B cell (primary cell): Measurements from ENCODE around the gene RNF146. TPM values are rescaled to one million over a fixed set of nuclear protein-coding genes. Genes with fewer than 3 reads are reported as not detected.

Source experiments
- ATAC-seq: fragments of 200-7000 bp; cut with Tn5 transposase; one replicate; pipeline ENCODE4 v1.10.0; 2021; ENCODE audit warnings: low read depth, mild to moderate bottlenecking, moderate number of reproducible peaks, moderate library complexity
- CTCF ChIA-PET: fragments of 350-600 bp; sonication (Branson Sonifier 250); formaldehyde crosslinking; loops from one replicate; lab custom pipeline; 2021; ENCODE audit warnings: antibody characterized with exemption, inconsistent platforms; lab: Charles Lee
- POLR2A ChIA-PET: fragments of 350-600 bp; sonication (Branson Sonifier 250); formaldehyde crosslinking; loops from one replicate; lab custom pipeline; 2021; ENCODE audit warnings: antibody characterized with exemption; lab: Charles Lee
- DNase-seq: peaks from one replicate; pipeline ENCODE4 v3.0.0; 2013
- H2AFZ ChIP-seq: 2 replicates; pipeline ENCODE4 v1.6.1; 2012; ENCODE audit warnings: mild to moderate bottlenecking, low read depth, low read length; ENCODE audit not compliant: insufficient read depth, poor library complexity, severe bottlenecking
- H3K27ac ChIP-seq, 2 donors: 1 replicate in 1 of 2; 2 replicates in 1 of 2; pipeline ENCODE4 v1.5.1; 2012 to 2013; ENCODE audit warnings: low read length in 2 of 2, mild to moderate bottlenecking in 2 of 2, moderate library complexity in 1 of 2
- H3K27me3 ChIP-seq, 4 experiments: fragments of 200-600 bp in 1 of 4; sonication (generic) in 1 of 4; replicated peaks in 1 of 4; 1 replicate in 2 of 4; 2 replicates in 2 of 4; pipeline versions ENCODE4 v1.6.1 to v1.7.0; 2013 to 2016; ENCODE audit warnings: low read length in 3 of 4, mild to moderate bottlenecking in 2 of 4, mixed read lengths in 1 of 4, moderate library complexity in 1 of 4; ENCODE audit not compliant: insufficient read depth in 4 of 4, control insufficient read depth in 3 of 4; ENCODE audit errors: control extremely low read depth in 1 of 4
- H3K36me3 ChIP-seq, 2 experiments: replicated peaks in 1 of 2; 1 replicate in 1 of 2; 2 replicates in 1 of 2; pipeline versions ENCODE4 v1.6.1 to v1.7.1; 2013; ENCODE audit warnings: low read length in 1 of 2; ENCODE audit not compliant: insufficient read depth in 2 of 2, control insufficient read depth in 1 of 2; ENCODE audit errors: control extremely low read depth in 1 of 2, extremely low read depth in 1 of 2
- H3K4me1 ChIP-seq, 2 donors: fragments of 200-600 bp in 1 of 2; sonication (generic) in 1 of 2; 1 replicate in 1 of 2; 2 replicates in 1 of 2; pipeline versions ENCODE4 v1.5.1 to v1.6.1; 2013 to 2017; ENCODE audit warnings: low read length in 2 of 2; ENCODE audit not compliant: control insufficient read depth in 2 of 2, insufficient read depth in 2 of 2
- H3K4me2 ChIP-seq: replicated peaks from 2 replicates; pipeline ENCODE3; 2012; ENCODE audit warnings: mild to moderate bottlenecking, low read depth, low read length; ENCODE audit not compliant: poor library complexity, severe bottlenecking
- H3K4me3 ChIP-seq, 5 experiments: fragments of 200-600 bp in 1 of 5; sonication (generic) in 1 of 5; 1 replicate in 3 of 5; 2 replicates in 2 of 5; pipeline versions ENCODE4 v1.5.1 to v1.7.0; 2011 to 2016; ENCODE audit warnings: low read length in 4 of 5, mild to moderate bottlenecking in 4 of 5, low read depth in 2 of 5, control low read depth in 1 of 5, moderate library complexity in 1 of 5; ENCODE audit not compliant: insufficient read depth in 1 of 5; ENCODE audit errors: control extremely low read depth in 1 of 5, extremely low read depth in 1 of 5
- H3K79me2 ChIP-seq: fragments of 200-600 bp; sonication (generic); one replicate; pipeline ENCODE4 v1.6.0; 2016; ENCODE audit warnings: low read length; ENCODE audit not compliant: control insufficient read depth, insufficient read depth
- H3K9ac ChIP-seq: fragments of 200-600 bp; sonication (generic); 2 replicates; pipeline ENCODE4 v1.6.1; 2017; ENCODE audit warnings: mild to moderate bottlenecking, low read length, moderate library complexity
- H3K9me3 ChIP-seq, 3 donors: one replicate each; pipeline versions ENCODE4 v1.6.1 to v1.7.1; 2013; ENCODE audit warnings: low read length in 2 of 3; ENCODE audit not compliant: control insufficient read depth in 2 of 3, insufficient read depth in 1 of 3; ENCODE audit errors: control extremely low read depth in 1 of 3
- H4K20me1 ChIP-seq: 2 replicates; pipeline ENCODE4 v1.6.0; 2012; ENCODE audit warnings: mild to moderate bottlenecking, low read length; ENCODE audit not compliant: insufficient read depth, control insufficient read depth, poor library complexity, severe bottlenecking
- H3K27ac Mint-ChIP-seq: one replicate; pipeline ENCODE4 v1.8.0; 2021; ENCODE audit warnings: mixed read lengths
- H3K27me3 Mint-ChIP-seq: one replicate; pipeline ENCODE4 v1.8.0; 2021; ENCODE audit warnings: mixed read lengths
- H3K4me1 Mint-ChIP-seq: one replicate; pipeline ENCODE4 v1.8.0; 2021; ENCODE audit warnings: mixed read lengths
- H3K4me3 Mint-ChIP-seq: one replicate; pipeline ENCODE4 v1.8.0; 2021; ENCODE audit warnings: mixed read lengths
- H3K9me3 Mint-ChIP-seq: one replicate; pipeline ENCODE4 v1.8.0; 2022; ENCODE audit warnings: mixed read lengths; ENCODE audit not compliant: insufficient read depth
- CTCF ChIP-seq: fragments of 200-600 bp; IDR thresholded peaks from one replicate; pipeline ENCODE4 v1.8.0; 2022; ENCODE audit warnings: antibody characterized with exemption, mild to moderate bottlenecking
- EZH2 ChIP-seq: IDR thresholded peaks from 2 replicates; pipeline ENCODE4 v1.6.1; 2012; ENCODE audit warnings: borderline replicate concordance, low read depth, mild to moderate bottlenecking, moderate library complexity, low read length; ENCODE audit not compliant: insufficient read depth, poor library complexity, severe bottlenecking
- WGBS: methylation state at CpG from one replicate; pipeline ENCODE4 v1.1.5; 2013; ENCODE audit warnings: missing lambda C conversion rate; ENCODE audit not compliant: insufficient coverage; 5-methylcytosine and 5-hydroxymethylcytosine counted together
- intact Hi-C: fragments of 100-400 bp; cut with micrococcal nuclease; formaldehyde crosslinking; loops from one replicate; pipeline ENCODE4 v1.10.0; 2022
- polyA plus RNA-seq: library from polyadenylated mRNA; depleted of rRNA; stranded (reverse); fragments of >200 nt; gene quantifications from 2 replicates; pipeline ENCODE4 v1.2.3, GENCODE V29; 2012
- total RNA-seq, 2 donors: library from RNA; stranded (reverse); fragments of 120-200 nt in 1 of 2; gene quantifications; 1 replicate in 1 of 2; 2 replicates in 1 of 2; pipeline versions ENCODE4 v1.2.3 to v1.2.4, GENCODE V29; 2013 to 2022

Gene RNF146
- total and polyA plus RNA-seq, 2 donors (not counting 1 experiment from before 2014, with no cell fraction given), result 24.9 to 58.0 TPM

GRCh38 chr6:127299522-127300240, 33.0 kb downstream of the RNF146 start:
- H3K9me3 ChIP-seq, result no peaks in the 10 kb centered on the region
- DNase-seq, result no peak
- TF ChIP-seq EZH2, result no peak
- no peak for TF ChIP-seq CTCF

GRCh38 chr6:127300411-127300810, 33.7 kb downstream of the RNF146 start:
- ChIA-PET CTCF (interaction anchor here (1.4 to 6.7 kb wide), 6 partner anchors 8 to 239 kb away, joined by 5 to 73 read pairs (median 18); partner anchors contain the start of gene RNF146), POLR2A (interaction anchor here (0.6 kb wide), 1 partner anchor 52 kb away, joined by 4 read pairs; no protein-coding TSS in a partner anchor)
- Mint-ChIP-seq H3K4me3 (no peak overlapping the region), H3K27me3 (no peaks in the 10 kb centered on the region), H3K27ac (no peak overlapping the region), H3K9me3 (no peaks in the 10 kb centered on the region), H3K4me1 (peaks cover 22% of the 10 kb centered on the region)
- Histone ChIP-seq H3K9me3 (no peaks in the 10 kb centered on the region), H3K36me3 (peaks cover 3 to 8% of the 10 kb centered on the region in 2 experiments), H3K27me3 (no peaks in the 10 kb centered on the region), H2AFZ (no peak overlapping the region), H3K4me3 (no peak overlapping the region), H3K4me2 (no peak overlapping the region), H3K79me2 (peaks cover 34% of the 10 kb centered on the region), H3K9ac (no peak overlapping the region), H3K27ac (no peak overlapping the region), H4K20me1 (peaks cover 30% of the 10 kb centered on the region), H3K4me1 (peaks cover 3 to 5% of the 10 kb centered on the region in 2 donors)
- no peak for ATAC-seq
- intact Hi-C loops, result loop anchor here (5.0 kb wide), 2 partner anchors 33 to 217 kb away; partner anchors contain the start of genes MTCL3 and RNF146
- DNase-seq, result no peak
- no peak for TF ChIP-seq EZH2
- no peak for TF ChIP-seq CTCF

More at GRCh38 chr6:127299522-127300240, 33.0 kb downstream of the RNF146 start:
- no peaks in the 10 kb centered on the region for H3K27me3 ChIP-seq
- no peak overlapping the region for H3K27ac Mint-ChIP-seq
- no peak overlapping the region for H3K9ac ChIP-seq
- peaks cover 3 to 5% of the 10 kb centered on the region in 2 donors for H3K4me1 ChIP-seq
- peaks cover 15% of the 10 kb centered on the region for H3K4me1 Mint-ChIP-seq
- H3K4me2 ChIP-seq, result no peak overlapping the region
- no peaks in the 10 kb centered on the region for H3K9me3 Mint-ChIP-seq
- peaks cover 30% of the 10 kb centered on the region for H4K20me1 ChIP-seq
- ChIA-PET CTCF (interaction anchor here (0.6 to 2.4 kb wide), 4 partner anchors 33 to 1395 kb away, joined by 3 to 13 read pairs (median 7); partner anchors contain the start of gene RNF146), POLR2A (interaction anchor here (0.7 kb wide), 1 partner anchor 43 kb away, joined by 3 read pairs; no protein-coding TSS in a partner anchor)
- WGBS, result no CpG with 5 or more reads among the region's 4 CpGs
- no peak overlapping the region for H3K4me3 Mint-ChIP-seq
- peaks cover 34% of the 10 kb centered on the region for H3K79me2 ChIP-seq
- no peak overlapping the region for H2AFZ ChIP-seq
- no peak overlapping the region for H3K4me3 ChIP-seq
- H3K27ac ChIP-seq, result no peak overlapping the region
- H3K36me3 ChIP-seq, result peaks cover 3 to 8% of the 10 kb centered on the region in 2 experiments
- ATAC-seq, result no peak
- intact Hi-C loops, result loop anchor here (5.0 kb wide), 2 partner anchors 32 to 218 kb away; partner anchors contain the start of genes MTCL3 and RNF146
- H3K27me3 Mint-ChIP-seq, result no peaks in the 10 kb centered on the region
